GM23248 (cell line): Measurements from ENCODE around the gene ZFP62.

Experiments used
- EZH2 ChIP-seq: fragments of 200-600 bp; sonication (generic); IDR thresholded peaks from 2 replicates; pipeline ENCODE4 v1.6.1; 2018; ENCODE audit warnings: antibody characterized with exemption, mild to moderate bottlenecking; ENCODE audit not compliant: insufficient read depth, poor library complexity, severe bottlenecking
- EZH2phosphoT487 ChIP-seq: fragments of 200-600 bp; sonication (generic); IDR thresholded peaks from 2 replicates; pipeline ENCODE4 v1.6.1; 2018; ENCODE audit warnings: antibody characterized with exemption, moderate library complexity, mild to moderate bottlenecking, low read depth; ENCODE audit not compliant: insufficient read depth

- TF ChIP-seq EZH2phosphoT487 (no peak), EZH2 (no peak)
Measured at GRCh38 chr5:180872419-180872818, 11.3 kb upstream of the ZFP62 start.
